Measurements from ENCODE around the gene SMPD3. TPM values are rescaled to one million over a fixed set of nuclear protein-coding genes. Genes with fewer than 3 reads are reported as not detected.

The SMPD3 gene
- total and polyA plus RNA-seq, 2 experiments from 2014 or later, result 0.57 to 0.83 TPM

- no peak for DNase-seq (ENCODE audit: low spot score)
- Histone ChIP-seq H4K20me1 (replicated peaks; ENCODE audit: insufficient read depth) (no peaks in the 10 kb centered on the region), H3F3A (replicated peaks; ENCODE audit: low read depth) (no peaks in the 10 kb centered on the region), H3K4me2 (no peak overlapping the region), H3K27ac (ENCODE audit: low read depth) (no peak overlapping the region), H3K4me1 (ENCODE audit: insufficient read depth) (peaks cover 27% of the 10 kb centered on the region), H3K4me3 (no peak overlapping the region), H3K79me2 (replicated peaks; ENCODE audit: insufficient read depth) (no peaks in the 10 kb centered on the region), H2AFZ (no peak overlapping the region), H3K27me3 (ENCODE audit: insufficient read depth) (no peaks in the 10 kb centered on the region), H3K36me3 (ENCODE audit: insufficient read depth) (no peaks in the 10 kb centered on the region), H3K9me2 (ENCODE audit: insufficient read depth) (no peaks in the 10 kb centered on the region)
- no peak for ATAC-seq
- no peaks in the 10 kb centered on the region for H3K36me3 Mint-ChIP-seq (ENCODE audit: low read depth)
- peaks cover 44% of the 10 kb centered on the region for H3K4me1 Mint-ChIP-seq
- H3K27ac Mint-ChIP-seq, result no peak overlapping the region
- no peak overlapping the region for H3K4me3 Mint-ChIP-seq
- H3K9me3 Mint-ChIP-seq, result no peaks in the 10 kb centered on the region
- peaks cover 7% of the 10 kb centered on the region for H3K27me3 Mint-ChIP-seq (ENCODE audit: insufficient read depth, low read depth, poor library complexity)
- no peak for TF ChIP-seq STAT1 (IDR thresholded peaks at IDR 0.05; ENCODE audit: unreplicated experiment)
- no peak for TF ChIP-seq CREB1 (CRISPR knock-in tag; IDR thresholded peaks at IDR 0.05; ENCODE audit: low read depth)
- TF ChIP-seq CTCF (conservative IDR thresholded peaks at IDR 0.05; ENCODE audit: low read depth in 2 of 2), result no peak
- no peak for TF ChIP-seq EZH2phosphoT487 (IDR thresholded peaks at IDR 0.05; ENCODE audit: unreplicated experiment)
- no peak for TF ChIP-seq JUNB (IDR thresholded peaks at IDR 0.05; ENCODE audit: unreplicated experiment)
- no peak for TF ChIP-seq EZH2 (IDR thresholded peaks at IDR 0.05; ENCODE audit: low read depth, unreplicated experiment)
Observed at GRCh38 chr16:68383858-68384257, 64.5 kb downstream of the SMPD3 start.

GRCh38 chr16:68382296-68382718, 66.0 kb downstream of the SMPD3 start:
- Mint-ChIP-seq H3K9me3 (no peaks in the 10 kb centered on the region), H3K27me3 (ENCODE audit: insufficient read depth, low read depth, poor library complexity) (peaks cover 3% of the 10 kb centered on the region), H3K4me1 (peaks cover 36% of the 10 kb centered on the region), H3K4me3 (no peak overlapping the region), H3K36me3 (ENCODE audit: low read depth) (no peaks in the 10 kb centered on the region), H3K27ac (no peak overlapping the region)
- Histone ChIP-seq H3K4me1 (ENCODE audit: insufficient read depth) (peaks cover 22% of the 10 kb centered on the region), H3K4me2 (no peak overlapping the region), H3K9me2 (ENCODE audit: insufficient read depth) (no peaks in the 10 kb centered on the region), H3K79me2 (replicated peaks; ENCODE audit: insufficient read depth) (no peaks in the 10 kb centered on the region), H3K4me3 (no peak overlapping the region), H2AFZ (no peak overlapping the region; the same call in 1 of the 2 replicates), H3K27me3 (ENCODE audit: insufficient read depth) (no peaks in the 10 kb centered on the region), H4K20me1 (replicated peaks; ENCODE audit: insufficient read depth) (no peaks in the 10 kb centered on the region), H3K36me3 (ENCODE audit: insufficient read depth) (no peaks in the 10 kb centered on the region), H3F3A (replicated peaks; ENCODE audit: low read depth) (no peaks in the 10 kb centered on the region), H3K27ac (ENCODE audit: low read depth) (no peak overlapping the region)
- TF ChIP-seq REST (IDR thresholded peaks at IDR 0.05; ENCODE audit: unreplicated experiment) (no peak), CTCF (conservative IDR thresholded peaks at IDR 0.05; ENCODE audit: low read depth in 2 of 2) (peak; percentile 52 to 57)
- peak; percentile 68 for DNase-seq (ENCODE audit: low spot score)
- ATAC-seq, result peak; percentile 76
